Measurements from ENCODE around the gene FAR2.

DNA sequence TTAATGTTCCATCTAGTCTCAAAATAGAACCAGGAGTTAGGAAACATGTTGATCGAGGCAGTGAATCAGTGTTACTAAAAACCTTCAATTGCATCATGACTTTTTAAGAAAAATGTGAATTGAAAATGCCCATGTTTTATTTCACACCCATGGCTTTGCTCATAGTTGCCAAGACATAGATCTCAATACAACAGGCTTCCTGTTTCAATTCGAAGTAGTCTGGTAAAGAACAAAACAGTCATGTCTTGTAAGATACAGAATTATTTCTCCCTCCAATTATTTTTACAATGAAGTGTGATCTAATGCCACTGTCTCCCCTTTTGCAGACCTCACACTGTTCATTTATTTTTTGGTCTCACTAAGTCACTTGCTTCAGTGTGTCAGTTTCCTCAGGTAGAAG is 44.6 kb upstream of the FAR2 start:
- TF ChIP-seq ZFX (IDR thresholded peaks at IDR 0.05; ENCODE audit: borderline replicate concordance) = no peak
- TF ChIP-seq, protein P1, sequence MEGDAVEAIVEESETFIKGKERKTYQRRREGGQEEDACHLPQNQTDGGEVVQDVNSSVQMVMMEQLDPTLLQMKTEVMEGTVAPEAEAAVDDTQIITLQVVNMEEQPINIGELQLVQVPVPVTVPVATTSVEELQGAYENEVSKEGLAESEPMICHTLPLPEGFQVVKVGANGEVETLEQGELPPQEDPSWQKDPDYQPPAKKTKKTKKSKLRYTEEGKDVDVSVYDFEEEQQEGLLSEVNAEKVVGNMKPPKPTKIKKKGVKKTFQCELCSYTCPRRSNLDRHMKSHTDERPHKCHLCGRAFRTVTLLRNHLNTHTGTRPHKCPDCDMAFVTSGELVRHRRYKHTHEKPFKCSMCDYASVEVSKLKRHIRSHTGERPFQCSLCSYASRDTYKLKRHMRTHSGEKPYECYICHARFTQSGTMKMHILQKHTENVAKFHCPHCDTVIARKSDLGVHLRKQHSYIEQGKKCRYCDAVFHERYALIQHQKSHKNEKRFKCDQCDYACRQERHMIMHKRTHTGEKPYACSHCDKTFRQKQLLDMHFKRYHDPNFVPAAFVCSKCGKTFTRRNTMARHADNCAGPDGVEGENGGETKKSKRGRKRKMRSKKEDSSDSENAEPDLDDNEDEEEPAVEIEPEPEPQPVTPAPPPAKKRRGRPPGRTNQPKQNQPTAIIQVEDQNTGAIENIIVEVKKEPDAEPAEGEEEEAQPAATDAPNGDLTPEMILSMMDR (IDR thresholded peaks at IDR 0.05) = no peak
